Lung (tissue), 12 donors: Measurements from ENCODE around the gene ESR1. TPM values are rescaled to one million over a fixed set of nuclear protein-coding genes. Genes with fewer than 3 reads are reported as not detected.
"Not testable (repeated sequence)": the region's sequence is repeated elsewhere in the genome, so short reads cannot be mapped to it uniquely, and the experiment has no call there.

ENCODE experiments used
- ATAC-seq: fragments of 200-7000 bp; cut with Tn5 transposase; one replicate; pipeline ENCODE4 v1.9.1; 2020; ENCODE audit warnings: moderate number of reproducible peaks; ENCODE audit not compliant: insufficient read depth, low FRiP score
- DNase-seq, 3 donors: peaks; one replicate each; pipeline ENCODE4 v3.0.0-alpha.2; 2013 to 2017
- H3K27ac ChIP-seq, 2 donors: one replicate each; pipeline ENCODE4 v1.5.1; 2013; ENCODE audit warnings: mild to moderate bottlenecking in 2 of 2, moderate library complexity in 2 of 2, control low read depth in 1 of 2, inconsistent platforms in 1 of 2, low read depth in 1 of 2, low read length in 1 of 2
- H3K27me3 ChIP-seq, 3 donors: one replicate each; pipeline ENCODE4 v1.5.1; 2013; ENCODE audit warnings: low read length in 2 of 3; ENCODE audit not compliant: control insufficient read depth in 3 of 3, insufficient read depth in 3 of 3
- H3K36me3 ChIP-seq, 4 donors: one replicate each; pipeline ENCODE4 v1.5.1; 2013; ENCODE audit warnings: low read length in 4 of 4, mild to moderate bottlenecking in 1 of 4, moderate library complexity in 1 of 4; ENCODE audit not compliant: control insufficient read depth in 4 of 4, insufficient read depth in 4 of 4
- H3K4me1 ChIP-seq, 5 donors: one replicate each; pipeline ENCODE4 v1.5.1; 2013; ENCODE audit warnings: low read length in 5 of 5, mild to moderate bottlenecking in 2 of 5, moderate library complexity in 1 of 5; ENCODE audit not compliant: control insufficient read depth in 5 of 5, insufficient read depth in 5 of 5
- H3K4me3 ChIP-seq: one replicate; pipeline ENCODE4 v1.5.1; 2013; ENCODE audit warnings: mild to moderate bottlenecking, control low read depth, moderate library complexity
- H3K9ac ChIP-seq, 2 donors: one replicate each; pipeline ENCODE4 v1.5.1; 2013; ENCODE audit warnings: low read length in 2 of 2, control low read depth in 1 of 2; ENCODE audit not compliant: insufficient read depth in 1 of 2
- H3K9me3 ChIP-seq, 4 donors: one replicate each; pipeline ENCODE4 v1.5.1; 2013; ENCODE audit warnings: low read length in 3 of 4, mild to moderate bottlenecking in 1 of 4, moderate library complexity in 1 of 4; ENCODE audit not compliant: control insufficient read depth in 4 of 4, insufficient read depth in 3 of 4
- CTCF ChIP-seq: IDR thresholded peaks from 2 replicates; pipeline ENCODE4 v1.5.1; 2012; ENCODE audit warnings: mild to moderate bottlenecking; ENCODE audit errors: control extremely low read depth, extremely low read depth
- WGBS, 2 donors: extraction: QIAGEN DNeasy Blood & Tissue Kit; methylation state at CpG; one replicate each; pipeline ENCODE4 v1.1.7; 2013; 5-methylcytosine and 5-hydroxymethylcytosine counted together
- polyA plus RNA-seq, 2 donors: library from polyadenylated mRNA; stranded (reverse); fragments of 200-250 nt; gene quantifications; one replicate each; pipeline ENCODE4 v1.2.1, GENCODE V29; 2013
- total RNA-seq, 2 donors: library from RNA; depleted of rRNA in 1 of 2; stranded (reverse); fragments of >200 nt in 1 of 2; gene quantifications; one replicate each; pipeline ENCODE4 v1.2.1, GENCODE V29; 2014 to 2021
- donor health status: control.
- donor health status: control.
- donor health status: Bipolar disorder and iron deficiency.
- donor health status: healthy.
- donor health status: DM: yes; HTN: yes; CAD: no.

Gene ESR1
- total and polyA plus RNA-seq, 4 donors, result 0.14 to 3.7 (median 0.78) TPM

GRCh38 chr6:151961809-151962208 is 154.3 kb downstream of the ESR1 start:
- WGBS, 2 donors, result 52 to 79% methylated on average over 5 of the region's 5 CpGs
- TF ChIP-seq CTCF, result no peak
- H3K9ac ChIP-seq, result no peak overlapping the region
- no peak overlapping the region for H3K27ac ChIP-seq
- DNase-seq (no peak), ATAC-seq (no peak)
- H3K4me3 ChIP-seq, result no peak overlapping the region
- no peaks in the 10 kb centered on the region for H3K27me3 ChIP-seq
- H3K9me3 ChIP-seq, result no peaks in the 10 kb centered on the region
- H3K36me3 ChIP-seq, result no peaks in the 10 kb centered on the region
- H3K4me1 ChIP-seq, result no peaks in the 10 kb centered on the region

- Histone ChIP-seq H3K4me1 (no peaks in the 10 kb centered on the region), H3K36me3 (no peaks in the 10 kb centered on the region), H3K27me3 (no peaks in the 10 kb centered on the region), H3K9ac (no peak overlapping the region), H3K9me3 (no peaks in the 10 kb centered on the region), H3K27ac (no peak overlapping the region), H3K4me3 (no peak overlapping the region)
- WGBS, 2 donors, result 46 to 55% methylated on average over 5 of the region's 5 CpGs
- ATAC-seq (no peak), DNase-seq (peak in 1 of 3 donors; percentile 1)
- no peak for TF ChIP-seq CTCF
Measured at GRCh38 chr6:151962246-151962846, 154.9 kb downstream of the ESR1 start.

DNA sequence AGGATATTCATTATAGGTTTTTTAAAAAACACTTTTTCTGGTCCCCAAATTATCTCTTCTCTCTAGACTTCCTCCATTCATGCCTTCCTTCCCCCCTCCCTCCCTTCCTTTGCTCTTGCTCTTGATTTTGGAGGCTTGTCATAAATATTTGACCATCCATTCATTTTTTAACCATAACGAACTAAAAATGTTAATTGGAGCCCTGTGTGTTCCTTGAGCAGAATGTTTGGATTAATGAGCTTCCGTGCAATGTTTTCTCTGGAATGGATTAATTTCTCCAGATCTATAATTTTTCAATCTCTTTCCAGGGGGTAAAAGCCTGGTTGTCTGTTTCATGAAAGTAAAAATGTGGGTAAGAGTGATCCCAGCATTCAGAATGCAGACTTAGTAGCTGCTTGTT is 155.5 kb downstream of the ESR1 start:
- DNase-seq, result no peak
- H3K36me3 ChIP-seq, result no peaks in the 10 kb centered on the region
- H3K4me3 ChIP-seq, result no peak overlapping the region
- H3K27ac ChIP-seq, result no peak overlapping the region
- 63 to 68% methylated on average over 2 of the region's 2 CpGs for WGBS, 2 donors
- no peaks in the 10 kb centered on the region for H3K27me3 ChIP-seq
- H3K9ac ChIP-seq, result no peak overlapping the region
- ATAC-seq, result no peak
- no peaks in the 10 kb centered on the region for H3K4me1 ChIP-seq
- TF ChIP-seq CTCF, result no peak
- no peaks in the 10 kb centered on the region for H3K9me3 ChIP-seq

- not testable (repeated sequence) for H3K27me3 ChIP-seq, H3K4me3 ChIP-seq, H3K27ac ChIP-seq, H3K4me1 ChIP-seq, H3K36me3 ChIP-seq, H3K9ac ChIP-seq, H3K9me3 ChIP-seq, ATAC-seq, DNase-seq
- WGBS, 2 donors, result 92 to 98% methylated on average over 4 of the region's 4 CpGs
Measured at GRCh38 chr6:151964412-151964811, 156.9 kb downstream of the ESR1 start.
